PC-3 (cell line): ENCODE measurements around the gene SLC36A3. TPM values are rescaled to one million over a fixed set of nuclear protein-coding genes. Genes with fewer than 3 reads are reported as not detected.

Experiments used
- ATAC-seq: fragments of 200-7000 bp; cut with Tn5 transposase; 2 replicates; pipeline ENCODE4 v1.9.1; 2020; ENCODE audit warnings: mild to moderate bottlenecking, moderate library complexity
- BruUV-seq: library from RNA; stranded (reverse); fragments of 400-500 nt; replicated peaks from 2 replicates; lab custom pipeline; 2021; lab: Mats Ljungman, UMichigan
- CTCF ChIA-PET: fragments of 300-600 bp; sonication (Branson Sonifier 250); formaldehyde crosslinking; loops from one replicate; lab custom pipeline; 2022; ENCODE audit warnings: antibody characterized with exemption; lab: Charles Lee
- POLR2A ChIA-PET: fragments of 300-600 bp; sonication (Branson Sonifier 250); formaldehyde crosslinking; loops from one replicate; lab custom pipeline; 2022; ENCODE audit warnings: antibody characterized with exemption; ENCODE audit not compliant: unreplicated experiment; lab: Charles Lee
- DNase-seq: peaks from one replicate; pipeline ENCODE4 v3.0.0-alpha.2; 2015
- H2AFZ ChIP-seq: fragments of 300-600 bp; sonication (generic); 2 replicates; pipeline ENCODE4 v1.6.0; 2016; ENCODE audit warnings: antibody characterized with exemption, low read length
- H3F3A ChIP-seq: fragments of 300-600 bp; sonication (generic); one replicate; pipeline ENCODE4 v1.6.0; 2017; ENCODE audit warnings: antibody characterized with exemption, low read length, control low read depth, mild to moderate bottlenecking; ENCODE audit not compliant: unreplicated experiment
- H3K27ac ChIP-seq: fragments of 300-600 bp; sonication (generic); 2 replicates; pipeline ENCODE4 v1.5.1; 2016; ENCODE audit warnings: mild to moderate bottlenecking, low read length
- H3K27me3 ChIP-seq: fragments of 300-600 bp; sonication (generic); 2 replicates; pipeline ENCODE4 v1.6.1; 2016; ENCODE audit warnings: low read length, mixed read lengths
- H3K36me3 ChIP-seq: fragments of 300-600 bp; sonication (generic); 2 replicates; pipeline ENCODE4 v1.6.1; 2016; ENCODE audit warnings: low read depth, mixed run types, low read length, mixed read lengths
- H3K4me1 ChIP-seq: fragments of 300-600 bp; sonication (generic); 2 replicates; pipeline ENCODE4 v1.5.1; 2016; ENCODE audit warnings: low read length; ENCODE audit not compliant: insufficient read depth
- H3K4me2 ChIP-seq: fragments of 300-600 bp; sonication (generic); 2 replicates; pipeline ENCODE4 v1.6.0; 2016; ENCODE audit warnings: low read length
- H3K4me3 ChIP-seq: fragments of 300-600 bp; sonication (generic); 2 replicates; pipeline ENCODE4 v1.5.1; 2016; ENCODE audit warnings: mild to moderate bottlenecking, low read length, mixed read lengths
- H3K79me2 ChIP-seq: fragments of 300-600 bp; sonication (generic); 2 replicates; pipeline ENCODE4 v1.6.1; 2017; ENCODE audit warnings: low read length, mixed read lengths
- H3K9ac ChIP-seq: fragments of 300-600 bp; sonication (generic); 2 replicates; pipeline ENCODE4 v1.6.0; 2016; ENCODE audit warnings: mild to moderate bottlenecking, low read length
- H3K9me2 ChIP-seq: fragments of 300-600 bp; sonication (generic); replicated peaks from 2 replicates; pipeline ENCODE4 v1.6.1; 2016; ENCODE audit warnings: mixed run types, low read length, mixed read lengths
- H3K9me3 ChIP-seq: fragments of 300-600 bp; sonication (generic); 2 replicates; pipeline ENCODE4 v1.6.1; 2016; ENCODE audit warnings: low read length, mixed read lengths
- H4K20me1 ChIP-seq: fragments of 300-600 bp; sonication (generic); 2 replicates; pipeline ENCODE4 v1.6.1; 2016; ENCODE audit warnings: low read length, mixed read lengths
- EZH2 ChIP-seq: fragments of 300-600 bp; sonication (generic); IDR thresholded peaks from one replicate; pipeline ENCODE4 v1.6.1; 2017; ENCODE audit warnings: antibody characterized with exemption, mild to moderate bottlenecking, low read length; ENCODE audit not compliant: unreplicated experiment
- EZH2phosphoT487 ChIP-seq: fragments of 300-600 bp; sonication (generic); IDR thresholded peaks from 2 replicates; pipeline ENCODE4 v1.6.1; 2018; ENCODE audit warnings: mild to moderate bottlenecking, antibody characterized with exemption, low read length, borderline replicate concordance
- intact Hi-C: fragments of 100-400 bp; cut with micrococcal nuclease; formaldehyde crosslinking; loops from 2 replicates; pipeline ENCODE4 v1.9.0; 2023
- total RNA-seq: library from RNA; depleted of rRNA; stranded (reverse); fragments of >200 nt; gene quantifications from 2 replicates; pipeline ENCODE4 v1.2.3, GENCODE V29; 2014
- TF ChIP-seq, protein P1 (sequence below): fragments of 300-600 bp; sonication (generic); conservative IDR thresholded peaks from 2 replicates; pipeline ENCODE4 v1.5.1; 2017; ENCODE audit warnings: antibody characterized with exemption, low read depth, mild to moderate bottlenecking, low read length

Gene SLC36A3
- total RNA-seq, 1 experiment from 2014 or later: not detected

GRCh38 chr5:151264113-151264512 is 39.5 kb downstream of the SLC36A3 start:
- BruUV-seq: no TSS peak
- POLR2A ChIA-PET: interaction anchor here (1.5 kb wide), 1 partner anchor 11 kb away, joined by 7 read pairs; the partner anchor contains the start of gene GM2A
- ATAC-seq: peak; percentile 86
- Histone ChIP-seq H3F3A (no peaks in the 10 kb centered on the region), H3K9ac (peak overlapping the region; percentile 64), H3K4me3 (peak overlapping the region; percentile 27), H3K9me3 (no peaks in the 10 kb centered on the region), H3K27ac (peak overlapping the region; percentile 91), H3K27me3 (no peaks in the 10 kb centered on the region), H3K4me1 (peaks cover 42% of the 10 kb centered on the region), H3K79me2 (peaks cover 24% of the 10 kb centered on the region), H2AFZ (no peak overlapping the region), H3K36me3 (peaks cover 35% of the 10 kb centered on the region), H4K20me1 (no peaks in the 10 kb centered on the region), H3K9me2 (no peaks in the 10 kb centered on the region), H3K4me2 (peak overlapping the region; percentile 69)
- peak; percentile 94 for DNase-seq
- no peak for TF ChIP-seq EZH2
- TF ChIP-seq, protein P1, sequence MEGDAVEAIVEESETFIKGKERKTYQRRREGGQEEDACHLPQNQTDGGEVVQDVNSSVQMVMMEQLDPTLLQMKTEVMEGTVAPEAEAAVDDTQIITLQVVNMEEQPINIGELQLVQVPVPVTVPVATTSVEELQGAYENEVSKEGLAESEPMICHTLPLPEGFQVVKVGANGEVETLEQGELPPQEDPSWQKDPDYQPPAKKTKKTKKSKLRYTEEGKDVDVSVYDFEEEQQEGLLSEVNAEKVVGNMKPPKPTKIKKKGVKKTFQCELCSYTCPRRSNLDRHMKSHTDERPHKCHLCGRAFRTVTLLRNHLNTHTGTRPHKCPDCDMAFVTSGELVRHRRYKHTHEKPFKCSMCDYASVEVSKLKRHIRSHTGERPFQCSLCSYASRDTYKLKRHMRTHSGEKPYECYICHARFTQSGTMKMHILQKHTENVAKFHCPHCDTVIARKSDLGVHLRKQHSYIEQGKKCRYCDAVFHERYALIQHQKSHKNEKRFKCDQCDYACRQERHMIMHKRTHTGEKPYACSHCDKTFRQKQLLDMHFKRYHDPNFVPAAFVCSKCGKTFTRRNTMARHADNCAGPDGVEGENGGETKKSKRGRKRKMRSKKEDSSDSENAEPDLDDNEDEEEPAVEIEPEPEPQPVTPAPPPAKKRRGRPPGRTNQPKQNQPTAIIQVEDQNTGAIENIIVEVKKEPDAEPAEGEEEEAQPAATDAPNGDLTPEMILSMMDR: peak; percentile 14; the same call in 1 of the 2 replicates
- no peak for TF ChIP-seq EZH2phosphoT487
- CTCF ChIA-PET: no interaction called here
- intact Hi-C loops: loop anchor here (1.0 kb wide), 1 partner anchor 11 kb away; the partner anchor contains the start of gene GM2A

- no TSS peak for BruUV-seq
Observed at GRCh38 chr5:151262532-151262931, 41.0 kb downstream of the SLC36A3 start.

DNA sequence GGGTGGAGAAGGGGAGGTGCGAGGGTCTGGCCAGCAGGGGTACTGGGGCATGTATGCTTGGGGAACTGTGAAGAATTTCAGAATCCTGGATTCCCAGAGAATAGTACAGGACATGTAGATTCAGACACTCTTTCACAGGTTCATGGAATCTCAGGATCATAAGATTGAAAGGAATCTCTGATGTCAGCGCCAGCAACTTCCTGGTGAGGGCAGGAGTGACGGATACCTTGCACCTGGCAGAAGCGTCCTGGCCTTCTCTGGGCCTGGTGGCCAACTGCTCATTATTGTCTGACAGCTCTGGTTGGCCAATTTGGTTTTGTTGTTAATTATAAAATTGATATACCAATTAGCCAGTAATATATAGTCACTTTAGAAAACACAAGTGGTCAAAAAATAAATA is 43.6 kb downstream of the SLC36A3 start:
- H3F3A ChIP-seq: peaks cover 10% of the 10 kb centered on the region
- no TSS peak for BruUV-seq
- no peak overlapping the region for H3K4me3 ChIP-seq
- no peaks in the 10 kb centered on the region for H3K9me2 ChIP-seq
- H3K36me3 ChIP-seq: peaks cover 6% of the 10 kb centered on the region; the same call in 1 of the 2 replicates
- peaks cover 49% of the 10 kb centered on the region for H3K79me2 ChIP-seq
- intact Hi-C loops: no loop called here
- no peak overlapping the region for H3K27ac ChIP-seq
- no peaks in the 10 kb centered on the region for H3K27me3 ChIP-seq
- H4K20me1 ChIP-seq: no peaks in the 10 kb centered on the region
- TF ChIP-seq EZH2phosphoT487 (no peak), EZH2 (no peak)
- TF ChIP-seq, protein P1: no peak
- no peak overlapping the region for H3K9ac ChIP-seq
- ChIA-PET POLR2A (no interaction called here), CTCF (no interaction called here)
- H3K4me1 ChIP-seq: peaks cover 71% of the 10 kb centered on the region
- no peak overlapping the region for H3K4me2 ChIP-seq
- ATAC-seq: no peak
- DNase-seq: no peak
- H3K9me3 ChIP-seq: no peaks in the 10 kb centered on the region
- H2AFZ ChIP-seq: no peak overlapping the region

More at GRCh38 chr5:151262532-151262931, 41.0 kb downstream of the SLC36A3 start:
- peak overlapping the region; percentile 46 for H3K27ac ChIP-seq
- ChIA-PET POLR2A (no interaction called here), CTCF (no interaction called here)
- H3K4me3 ChIP-seq: no peak overlapping the region
- no peak overlapping the region for H2AFZ ChIP-seq
- TF ChIP-seq, protein P1: no peak
- TF ChIP-seq EZH2phosphoT487 (no peak), EZH2 (no peak)
- peaks cover 33% of the 10 kb centered on the region for H3K79me2 ChIP-seq
- no peaks in the 10 kb centered on the region for H3K9me3 ChIP-seq
- peaks cover 22% of the 10 kb centered on the region for H3K36me3 ChIP-seq
- DNase-seq: no peak
- H3K9ac ChIP-seq: no peak overlapping the region
- H3F3A ChIP-seq: peaks cover 1% of the 10 kb centered on the region
- ATAC-seq: no peak
- H3K4me1 ChIP-seq: peaks cover 56% of the 10 kb centered on the region
- no peaks in the 10 kb centered on the region for H4K20me1 ChIP-seq
- H3K4me2 ChIP-seq: no peak overlapping the region
- intact Hi-C loops: no loop called here
- H3K27me3 ChIP-seq: no peaks in the 10 kb centered on the region
- no peaks in the 10 kb centered on the region for H3K9me2 ChIP-seq
